Amniotic epithelial cell (primary cell): ENCODE results near the gene GRIA1.

Source experiments
- DNase-seq: peaks from one replicate; pipeline ENCODE4 v3.0.0-alpha.2; 2010; ENCODE audit warnings: low read depth

The GRIA1 gene

GRCh38 chr5:153551537-153552079 is 61.1 kb downstream of the GRIA1 start:
- peak; percentile 98 for DNase-seq

DNA sequence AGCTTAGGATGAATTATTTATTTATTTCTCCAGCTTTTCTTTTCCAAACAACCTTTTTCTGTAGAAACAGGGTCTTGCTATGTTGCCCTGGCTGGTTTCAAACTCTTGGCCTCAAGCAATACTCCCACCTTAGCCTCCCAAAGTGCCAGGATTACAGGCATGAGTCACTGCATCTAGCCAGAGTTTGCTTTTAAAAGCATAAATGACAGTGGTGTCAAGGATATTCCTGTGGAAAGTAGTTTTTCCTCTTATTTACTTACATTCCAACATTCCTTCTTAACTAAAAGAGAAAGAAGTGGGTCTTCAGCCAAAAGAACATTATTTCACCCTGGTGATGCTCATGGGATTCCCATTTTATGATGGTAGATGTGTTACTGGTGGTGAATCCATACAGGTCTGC is 62.4 kb downstream of the GRIA1 start:
- DNase-seq, result no peak

DNA sequence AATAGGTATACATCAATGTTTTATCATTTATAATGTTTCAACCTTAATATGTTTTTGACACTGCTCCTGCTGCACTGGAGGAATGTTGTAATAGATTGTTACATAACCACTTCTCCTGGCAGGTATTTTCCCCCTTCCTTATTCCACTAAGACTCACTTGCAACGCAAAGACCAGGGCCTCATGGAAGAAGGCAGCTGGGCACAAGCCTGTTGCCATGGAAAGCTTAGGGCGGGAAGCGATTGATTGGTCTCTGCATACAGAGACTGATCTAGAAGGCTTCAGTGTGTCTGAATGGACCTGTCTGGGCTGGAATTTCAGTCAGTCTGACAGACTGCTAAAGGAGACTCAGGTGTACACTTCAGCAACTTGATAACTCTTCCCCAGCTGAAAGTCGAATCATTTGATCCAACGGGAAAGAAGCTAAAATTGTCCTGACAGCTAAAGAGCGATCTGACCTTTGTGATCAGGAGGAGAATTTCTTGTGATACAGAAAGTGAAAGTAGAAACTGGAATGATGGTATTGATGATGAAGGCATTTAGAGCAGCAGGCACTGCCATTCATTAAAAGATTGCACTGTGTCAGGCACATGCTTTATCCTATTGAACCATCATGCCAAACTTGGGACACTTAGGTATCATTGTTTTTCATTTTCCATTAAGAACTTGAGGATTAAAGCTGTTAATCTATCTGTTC is 65.1 kb downstream of the GRIA1 start:
- DNase-seq, result no peak

- no peak for DNase-seq
Measured at GRCh38 chr5:153558957-153559356, 68.5 kb downstream of the GRIA1 start.

DNA sequence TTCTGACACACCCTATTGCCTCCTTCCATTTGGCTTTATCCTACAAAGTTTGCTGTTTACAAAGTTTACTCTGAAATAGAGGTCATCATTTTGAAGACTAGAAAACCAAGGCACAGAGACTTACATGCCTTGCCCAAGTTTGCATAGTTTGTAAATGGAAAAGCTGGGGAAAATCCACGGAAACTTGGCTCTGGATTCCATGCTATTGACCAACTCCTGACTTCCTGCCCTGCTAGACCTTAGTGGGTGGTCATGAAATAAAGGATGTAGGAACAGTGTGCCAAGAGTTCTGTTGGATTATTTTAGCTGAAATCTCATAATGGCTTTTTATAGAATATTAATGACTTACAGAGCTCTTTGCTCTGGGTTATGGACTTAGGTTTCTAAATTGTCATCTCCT is 69.5 kb downstream of the GRIA1 start:
- peak; percentile 52 for DNase-seq

DNA sequence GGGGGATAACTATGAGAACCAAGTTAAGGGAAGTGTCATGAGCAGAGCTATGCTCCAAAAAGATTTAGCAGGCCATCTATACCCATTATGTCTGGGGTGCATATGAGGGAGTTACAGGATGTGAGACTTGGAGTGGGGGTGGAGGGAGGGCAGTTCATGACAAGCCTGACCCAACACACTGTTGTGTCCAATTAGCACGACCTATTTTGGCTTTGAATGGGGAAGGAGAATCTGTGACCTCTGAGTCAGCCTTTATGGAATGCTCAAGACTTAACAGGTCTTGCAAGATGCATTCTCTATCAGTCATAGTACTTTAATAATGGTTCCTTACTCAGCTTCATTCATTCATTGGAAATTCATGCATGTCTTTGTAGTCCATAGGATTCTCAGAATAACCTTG is 71.7 kb downstream of the GRIA1 start:
- peak; percentile 59 for DNase-seq

- DNase-seq, result peak; percentile 82
Measured at GRCh38 chr5:153565822-153566221, 75.4 kb downstream of the GRIA1 start.

- no peak for DNase-seq
Measured at GRCh38 chr5:153569036-153569435, 78.6 kb downstream of the GRIA1 start.

DNA sequence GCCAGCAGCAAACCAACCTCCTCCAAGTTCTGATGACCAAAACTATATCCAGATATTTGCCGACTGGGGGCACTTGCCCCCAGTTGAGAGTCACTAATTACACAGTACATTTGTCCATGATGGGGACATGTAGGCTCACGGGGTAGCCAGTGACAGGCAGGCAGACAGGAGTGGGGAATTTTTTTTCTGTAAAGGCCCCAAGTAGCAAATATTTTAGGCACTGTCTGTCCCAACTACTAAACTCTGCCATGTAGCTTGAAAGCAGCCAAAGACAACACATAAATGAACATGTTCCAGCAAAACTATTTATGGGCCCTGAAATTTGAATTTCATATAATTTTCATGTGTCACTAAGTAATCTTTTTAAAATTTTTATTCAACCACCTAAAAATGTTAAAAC is 80.7 kb downstream of the GRIA1 start:
- DNase-seq, result no peak

GRCh38 chr5:153572411-153573145 is 82.1 kb downstream of the GRIA1 start:
- no peak for DNase-seq

DNA sequence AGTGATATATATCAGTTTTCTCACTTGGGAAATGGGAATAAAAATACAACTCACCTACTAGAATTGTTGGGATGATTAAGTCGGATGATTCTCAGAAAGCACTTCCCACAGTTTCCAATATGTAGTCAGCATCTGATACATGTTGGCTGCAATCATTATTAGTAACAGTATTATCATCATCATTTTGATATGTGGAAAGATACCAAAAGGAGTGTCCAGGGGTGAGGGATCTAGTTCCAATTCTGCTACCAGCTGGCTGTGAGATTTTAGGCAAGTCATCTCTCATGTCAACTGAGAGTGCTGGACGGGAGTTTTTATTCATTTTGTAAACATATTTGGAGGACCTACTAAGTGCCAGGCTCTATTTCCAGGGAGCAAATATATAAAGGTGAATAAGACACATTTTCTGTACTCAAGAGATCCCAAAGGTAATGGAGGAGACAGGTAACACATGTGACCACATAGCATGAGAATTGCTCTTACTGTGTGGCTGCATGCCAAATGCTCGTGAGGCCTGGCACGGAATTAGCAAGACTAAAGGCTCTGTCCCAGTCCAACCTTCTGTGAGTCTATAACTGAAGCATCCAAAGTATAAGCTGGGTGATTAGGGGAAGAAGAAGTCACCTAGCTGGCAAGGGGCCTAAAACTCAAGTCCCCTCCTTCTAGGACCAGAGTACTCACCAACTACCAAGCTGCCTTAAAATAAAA is 83.0 kb downstream of the GRIA1 start:
- DNase-seq, result no peak

DNA sequence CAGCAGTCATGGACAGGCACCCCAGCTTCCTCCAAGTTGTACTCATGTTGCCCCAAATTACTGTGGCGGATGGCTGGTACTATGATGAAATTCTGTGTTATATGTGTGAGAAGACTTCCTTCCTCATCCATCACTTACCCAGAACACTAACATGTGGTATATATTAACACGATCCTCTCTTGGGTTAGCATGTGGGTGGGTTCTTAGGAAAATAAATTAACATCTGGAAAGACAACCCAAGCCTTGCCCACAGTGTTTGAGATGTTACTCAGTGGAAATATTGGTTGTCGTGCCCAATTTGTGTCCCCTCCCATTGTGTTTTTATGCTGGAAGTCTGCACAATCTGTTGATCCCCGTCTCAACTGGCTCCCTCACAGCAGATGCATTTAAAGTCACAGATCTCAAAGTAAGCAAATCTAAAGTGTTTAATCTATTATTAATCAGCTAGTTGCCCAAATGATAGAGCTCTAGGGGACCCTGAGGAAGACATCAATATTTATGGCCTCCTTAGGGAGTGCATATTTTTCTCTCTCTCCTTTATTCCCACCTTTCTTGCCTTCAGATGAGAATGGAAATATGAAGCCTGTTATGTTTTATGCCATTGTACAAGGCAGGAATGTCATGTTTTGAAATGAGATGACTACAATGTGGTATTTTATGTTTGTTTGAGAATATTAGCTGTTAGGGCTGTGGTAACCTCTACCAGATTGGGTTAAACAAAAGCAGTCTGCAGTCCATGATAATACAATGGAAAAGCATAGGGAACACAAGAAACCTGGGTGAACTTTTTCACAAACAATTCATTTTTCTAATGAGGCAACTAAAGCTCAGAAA is 93.9 kb downstream of the GRIA1 start:
- no peak for DNase-seq

DNA sequence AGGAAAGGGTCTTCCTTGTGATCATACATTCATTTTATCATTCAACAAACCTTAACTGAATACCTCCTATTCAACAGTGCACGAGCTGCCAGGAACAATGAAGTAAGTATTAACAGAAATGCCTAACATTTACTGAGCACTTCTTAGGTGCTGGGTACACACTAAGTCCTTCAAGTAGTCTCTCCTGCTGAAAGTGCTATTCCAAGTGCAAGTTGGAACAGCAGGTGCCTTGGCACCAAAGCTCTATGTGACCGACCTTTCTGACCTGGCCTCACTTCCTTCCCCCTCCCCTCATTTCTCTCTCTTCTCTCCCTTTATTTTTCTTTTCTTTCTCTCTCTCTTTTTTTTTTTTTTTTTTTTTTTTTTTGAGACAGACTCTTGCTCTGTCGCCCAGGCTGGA is 94.5 kb downstream of the GRIA1 start:
- no peak for DNase-seq

GRCh38 chr5:153585622-153586277 is 95.3 kb downstream of the GRIA1 start:
- DNase-seq, result peak; percentile 16

DNA sequence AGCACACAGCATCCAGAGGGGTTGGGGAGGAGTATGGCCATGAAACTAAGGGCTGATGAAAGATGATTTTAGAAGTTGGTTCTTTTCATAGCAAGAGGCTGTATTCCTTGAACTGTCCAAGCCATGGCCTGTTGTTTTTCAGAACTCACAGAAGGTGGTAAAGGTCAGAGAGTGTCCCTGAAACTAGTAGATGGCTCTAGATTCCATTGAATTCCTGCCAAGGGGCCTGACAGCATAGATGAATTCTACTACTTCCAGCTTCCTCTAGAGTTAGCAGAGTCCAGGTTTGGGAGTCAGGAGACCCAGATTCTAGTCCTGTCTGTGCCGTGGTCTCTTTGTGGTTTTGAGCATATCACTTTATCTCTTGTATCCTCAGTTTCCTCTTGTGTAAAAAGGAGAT is 101.6 kb downstream of the GRIA1 start:
- DNase-seq, result no peak

GRCh38 chr5:153594785-153595184 is 104.3 kb downstream of the GRIA1 start:
- no peak for DNase-seq

GRCh38 chr5:153598099-153598498 is 107.6 kb downstream of the GRIA1 start:
- DNase-seq, result no peak

DNA sequence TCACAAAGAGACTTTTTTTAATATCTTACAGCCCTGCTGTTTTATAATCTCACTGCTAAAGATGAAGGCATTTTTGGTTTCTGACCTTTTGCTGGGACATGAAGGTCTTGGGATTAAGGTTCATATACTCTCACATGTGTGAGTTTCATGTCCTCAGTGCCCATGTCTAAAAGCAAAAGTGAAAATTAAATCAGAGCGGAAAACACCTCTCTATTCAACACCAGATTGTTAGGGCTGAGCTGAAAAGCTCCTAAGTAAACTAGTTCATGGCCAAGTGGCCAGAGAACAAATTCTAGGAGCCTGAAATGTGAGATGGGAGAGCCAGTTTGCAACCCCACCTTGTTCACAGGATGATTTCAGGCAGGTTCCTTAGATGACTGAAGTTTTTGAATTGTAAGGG is 110.9 kb downstream of the GRIA1 start:
- DNase-seq, result no peak

DNA sequence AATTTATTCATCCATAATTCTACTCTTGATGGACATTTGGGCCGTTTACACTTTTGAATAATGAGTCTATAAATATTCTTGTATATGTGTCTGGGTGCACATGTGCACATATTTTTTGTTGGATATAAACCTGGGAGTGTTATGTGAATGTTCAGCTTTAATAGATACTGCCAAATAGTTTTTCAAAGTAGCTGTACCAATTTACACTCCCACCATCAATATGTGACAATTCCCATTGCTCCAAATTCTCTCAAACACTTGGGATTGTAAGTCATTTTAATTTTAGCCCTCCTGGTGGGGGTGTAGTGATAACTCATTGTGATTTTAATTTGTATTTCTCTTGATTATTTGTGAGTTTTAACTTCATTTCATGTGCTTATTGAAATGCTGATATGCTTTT is 114.9 kb downstream of the GRIA1 start:
- DNase-seq, result no peak

GRCh38 chr5:153610009-153610408 is 119.5 kb downstream of the GRIA1 start:
- no peak for DNase-seq

- DNase-seq, result no peak
Measured at GRCh38 chr5:153610811-153611210, 120.3 kb downstream of the GRIA1 start.
